Measurements from ENCODE around the gene SEM1. TPM values are rescaled to one million over a fixed set of nuclear protein-coding genes. Genes with fewer than 3 reads are reported as not detected.
"Not testable (repeated sequence)": the region's sequence is repeated elsewhere in the genome, so short reads cannot be mapped to it uniquely, and the experiment has no call there.

Gene SEM1
- total RNA-seq, 1 donor from 2014 or later: 40.4 TPM

DNA sequence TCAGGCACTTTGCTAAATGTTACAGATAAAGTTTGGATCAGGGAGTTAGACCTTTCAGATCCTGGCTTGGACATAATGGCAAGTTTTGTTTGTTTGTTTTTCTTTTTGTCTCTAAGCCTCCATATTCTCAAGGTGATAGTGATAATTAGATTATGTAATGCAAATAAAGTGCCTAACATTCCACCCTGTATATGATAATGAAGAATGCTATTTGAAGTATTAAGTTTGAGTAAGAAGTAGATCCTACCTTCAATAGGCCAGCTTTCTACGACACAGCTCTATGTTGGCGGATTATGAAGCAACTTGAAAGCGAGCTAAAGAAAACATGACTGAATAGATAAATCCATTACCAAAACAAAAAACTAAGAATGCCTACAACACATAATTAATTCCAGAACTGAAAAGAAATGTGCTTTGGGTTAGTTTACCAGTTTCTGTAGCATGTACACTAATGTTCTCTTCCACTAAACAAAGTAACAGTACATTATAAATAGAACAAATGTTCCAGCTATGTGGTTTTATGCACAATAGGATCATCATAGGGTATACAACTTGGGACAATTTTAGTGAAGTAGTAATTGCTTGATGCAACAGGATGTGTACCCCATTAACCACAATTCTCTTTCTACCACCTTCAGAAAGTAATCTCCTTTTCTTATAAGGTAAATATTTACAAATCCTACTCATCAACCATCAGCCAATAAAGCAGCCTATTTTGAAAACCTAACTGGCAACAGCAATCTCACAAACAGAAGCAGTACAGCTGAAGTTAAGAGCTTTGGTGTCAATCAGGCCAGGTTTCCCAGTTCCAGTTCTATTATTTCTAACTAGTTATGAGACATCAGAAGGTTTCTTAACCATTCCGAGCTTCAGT, 1.5 kb downstream of the SEM1 start:
- DNase-seq (ENCODE audit: low spot score): no peak

DNA sequence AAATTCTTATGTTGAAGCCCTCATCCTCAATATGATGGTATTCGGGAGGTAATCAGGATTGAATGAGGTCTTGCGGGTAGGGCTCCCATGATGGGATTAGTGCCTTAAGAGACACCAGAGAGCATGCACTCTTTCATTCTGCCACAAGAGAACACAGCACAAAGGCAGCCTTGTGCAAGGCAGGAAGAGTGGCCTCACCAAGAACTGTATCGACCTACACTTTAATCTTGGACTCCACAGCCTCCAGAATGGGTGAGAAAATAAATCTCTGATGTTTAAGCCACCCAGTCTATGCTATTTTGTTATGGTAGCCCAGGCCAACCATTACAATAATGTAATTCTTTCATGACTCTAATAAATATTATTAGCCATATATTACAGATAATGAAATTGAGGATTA, 8.4 kb downstream of the SEM1 start:
- no peak for DNase-seq (ENCODE audit: low spot score)

DNA sequence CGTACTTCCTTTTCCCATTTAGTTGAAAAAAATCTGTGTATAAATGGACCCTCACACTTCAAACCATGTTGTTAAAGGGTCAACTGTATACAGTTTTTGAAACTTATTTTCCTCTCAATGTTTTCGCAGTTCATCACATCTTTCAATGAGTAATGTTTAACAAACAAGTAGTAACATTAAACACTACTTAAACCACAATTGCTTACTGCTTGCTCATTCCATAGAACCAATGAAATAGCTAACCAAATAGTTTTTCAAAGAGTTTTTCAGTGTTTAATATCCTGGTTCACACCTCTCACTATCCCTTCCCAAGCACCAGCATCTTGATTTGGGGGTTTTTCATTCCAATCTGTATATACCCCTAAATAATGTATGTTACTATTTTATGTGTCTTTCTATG, 9.1 kb downstream of the SEM1 start:
- DNase-seq (ENCODE audit: low spot score): no peak

DNA sequence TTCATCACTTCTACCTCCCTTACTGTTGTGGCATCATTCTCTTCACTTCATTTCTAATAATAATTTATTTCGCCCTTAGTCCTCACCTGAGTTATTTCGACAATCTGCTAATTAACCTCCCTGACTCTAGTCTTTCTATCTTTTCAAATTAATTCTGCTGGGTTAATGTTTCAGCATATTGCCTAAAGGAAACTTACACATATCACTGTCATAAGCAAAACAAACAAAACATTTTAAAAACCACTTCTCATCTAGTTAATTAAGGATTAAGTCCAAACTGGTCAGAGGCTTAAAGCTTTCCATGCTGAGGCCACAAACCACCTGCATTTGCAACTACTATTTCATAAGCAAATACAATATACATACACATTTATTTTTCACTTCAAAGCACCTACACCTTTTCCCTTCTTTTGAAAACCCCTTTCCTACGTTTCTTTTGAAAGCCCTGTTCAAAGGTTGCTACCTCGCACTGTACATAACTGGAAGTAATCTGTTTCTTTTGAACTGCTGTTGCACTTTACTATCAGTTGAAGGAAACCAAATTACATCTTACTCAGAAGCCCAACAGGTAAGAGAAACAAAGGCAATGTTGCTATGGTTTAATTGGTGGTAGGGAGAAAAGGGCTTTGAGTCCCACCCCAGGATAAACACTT, 10.3 kb downstream of the SEM1 start:
- no peak for DNase-seq (ENCODE audit: low spot score)

DNA sequence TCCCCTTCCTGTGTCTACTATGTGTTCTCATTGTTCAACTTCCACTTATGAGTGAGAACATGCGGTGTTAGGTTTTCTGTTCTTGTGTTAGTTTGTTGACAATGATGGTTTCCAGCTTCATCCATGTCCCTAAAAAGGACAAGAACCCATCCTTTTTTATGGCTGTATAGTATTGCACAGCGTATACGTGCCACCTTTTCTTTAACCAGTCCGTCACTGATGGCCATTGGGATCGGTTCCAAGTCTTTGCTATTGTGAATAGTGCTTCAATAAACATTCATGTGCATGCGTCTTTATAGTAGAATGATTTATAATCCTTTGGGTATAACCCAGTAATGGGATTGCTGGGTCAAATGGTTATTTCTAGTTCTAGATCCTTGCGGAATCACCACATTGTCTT, 11.2 kb downstream of the SEM1 start:
- DNase-seq (ENCODE audit: low spot score): not testable (repeated sequence)

DNA sequence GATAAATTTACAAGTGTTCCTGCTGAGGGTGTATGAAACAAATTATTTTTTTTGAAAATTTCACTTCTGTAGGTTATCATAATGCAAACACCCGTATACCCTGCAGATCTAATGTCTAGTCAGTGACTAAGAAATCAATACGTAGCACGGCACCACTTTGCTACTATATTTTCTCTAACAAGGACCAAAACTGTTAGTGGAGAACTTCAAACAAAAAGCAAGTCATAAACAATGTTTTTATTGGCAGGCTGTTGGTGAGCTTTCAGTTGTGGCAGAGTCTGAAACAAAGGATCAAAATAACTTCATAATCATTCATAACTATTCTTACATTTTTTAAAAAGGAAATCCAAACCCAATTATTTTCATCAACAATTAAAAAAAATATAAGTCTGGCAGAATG, 11.8 kb downstream of the SEM1 start:
- no peak for DNase-seq (ENCODE audit: low spot score)

DNA sequence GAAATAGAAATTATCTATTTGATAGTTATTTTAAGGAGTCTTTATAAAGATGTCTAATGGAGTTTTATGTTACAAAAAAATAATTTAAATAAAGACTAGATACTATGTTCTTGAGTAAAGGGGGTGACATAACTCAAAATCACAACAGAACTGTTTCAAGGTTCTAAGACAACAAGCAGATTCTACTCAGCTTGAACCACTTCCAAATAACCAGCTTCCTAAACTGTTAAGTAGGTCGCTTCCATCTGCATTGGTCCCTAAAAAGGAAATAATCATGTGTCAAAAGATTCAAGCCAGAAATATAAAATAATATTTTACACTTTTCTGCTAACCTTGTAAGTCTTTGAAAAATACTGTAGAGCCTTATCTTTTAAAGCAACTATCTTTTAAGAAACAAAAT, 14.1 kb downstream of the SEM1 start:
- DNase-seq (ENCODE audit: low spot score): no peak

DNA sequence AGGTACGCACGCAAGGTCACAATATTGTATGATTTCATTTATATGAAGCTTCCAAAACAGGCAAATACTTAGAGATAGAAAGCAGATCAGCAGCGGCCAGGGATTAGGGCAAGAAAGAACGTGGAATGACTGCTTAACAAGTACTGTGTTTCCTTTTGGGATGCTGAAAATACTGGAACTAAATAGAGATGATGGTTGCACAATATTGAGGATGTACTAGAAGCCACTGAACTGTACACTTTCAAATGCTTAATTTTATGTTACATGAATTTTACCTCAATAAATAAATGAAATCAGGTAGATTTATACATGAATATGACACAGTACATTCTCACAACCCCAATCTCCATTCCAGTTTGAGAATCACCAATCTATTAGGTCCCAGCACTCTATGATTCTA, 15.6 kb downstream of the SEM1 start:
- no peak for DNase-seq (ENCODE audit: low spot score)

DNA sequence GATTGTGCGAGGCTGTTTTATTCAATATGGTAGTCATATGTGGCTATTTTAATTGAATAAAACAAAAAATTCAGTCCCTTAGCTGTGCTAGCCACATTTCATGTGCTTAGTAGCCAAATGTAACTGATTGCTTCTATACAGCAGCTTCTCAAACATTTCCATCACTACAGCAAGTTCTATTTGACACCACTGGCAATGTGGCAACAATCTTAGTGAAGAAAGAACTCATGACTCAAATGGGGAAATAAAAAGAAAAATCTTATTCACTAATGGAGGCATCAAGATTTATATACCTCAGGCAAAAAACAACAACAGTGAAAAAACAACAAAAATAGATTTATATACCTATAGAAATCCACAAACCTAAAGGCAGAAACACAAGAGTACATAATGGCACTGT, 17.9 kb downstream of the SEM1 start:
- DNase-seq (ENCODE audit: low spot score): no peak

DNA sequence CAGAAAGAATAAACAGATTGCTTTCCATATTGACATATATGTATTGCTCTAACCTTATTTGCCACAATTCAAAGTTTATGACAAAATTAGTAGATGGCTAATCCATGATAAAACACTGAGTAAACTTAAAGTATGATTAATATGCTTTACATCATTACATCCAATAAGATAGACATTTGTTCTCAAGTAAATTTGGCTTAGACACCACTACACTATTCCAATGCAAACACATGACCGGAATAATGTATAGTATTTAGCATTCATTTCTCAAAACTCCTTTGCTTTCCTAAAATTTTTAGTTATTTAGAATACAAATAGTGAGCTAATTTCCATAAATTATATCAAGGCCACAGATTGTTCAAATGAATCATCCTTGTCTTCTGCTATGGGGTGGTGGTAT, 20.2 kb downstream of the SEM1 start:
- no peak for DNase-seq (ENCODE audit: low spot score)

DNA sequence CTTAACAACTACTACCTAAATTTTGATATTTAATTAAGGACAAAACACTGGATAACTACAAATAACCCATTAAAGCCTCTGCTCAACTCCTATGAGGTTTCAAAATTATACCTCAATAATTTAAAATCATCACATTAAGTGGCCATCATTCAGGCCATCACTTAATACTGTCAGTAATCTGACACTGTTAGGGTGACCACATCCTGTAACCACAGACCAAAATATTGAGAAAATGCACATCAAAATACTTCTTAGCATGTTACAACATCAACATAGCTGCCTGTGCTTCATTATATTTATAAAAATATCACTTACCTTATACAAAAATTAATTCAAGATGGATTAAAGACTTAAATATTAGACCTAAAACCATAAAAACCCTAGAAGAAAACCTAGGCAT, 23.3 kb downstream of the SEM1 start:
- no peak for DNase-seq (ENCODE audit: low spot score)

DNA sequence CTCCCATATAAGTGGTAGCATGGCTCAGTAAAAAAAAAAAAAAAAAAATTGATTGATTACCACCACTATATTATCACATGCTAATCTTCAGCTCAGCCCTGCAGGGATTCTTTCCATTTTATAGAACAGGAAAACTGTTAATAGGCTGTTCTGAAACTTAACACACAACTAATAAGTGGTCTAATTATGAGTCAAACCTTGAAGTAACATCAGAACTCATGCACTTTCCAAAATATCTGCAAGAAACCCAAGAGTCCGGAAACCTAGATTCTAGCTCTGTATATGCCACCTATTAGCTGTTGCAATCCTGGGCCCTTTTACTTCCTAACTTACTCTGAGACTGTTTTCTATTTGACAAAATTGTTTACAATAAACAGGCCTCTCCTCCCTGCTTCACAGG, 23.9 kb downstream of the SEM1 start:
- no peak for DNase-seq (ENCODE audit: low spot score)

DNA sequence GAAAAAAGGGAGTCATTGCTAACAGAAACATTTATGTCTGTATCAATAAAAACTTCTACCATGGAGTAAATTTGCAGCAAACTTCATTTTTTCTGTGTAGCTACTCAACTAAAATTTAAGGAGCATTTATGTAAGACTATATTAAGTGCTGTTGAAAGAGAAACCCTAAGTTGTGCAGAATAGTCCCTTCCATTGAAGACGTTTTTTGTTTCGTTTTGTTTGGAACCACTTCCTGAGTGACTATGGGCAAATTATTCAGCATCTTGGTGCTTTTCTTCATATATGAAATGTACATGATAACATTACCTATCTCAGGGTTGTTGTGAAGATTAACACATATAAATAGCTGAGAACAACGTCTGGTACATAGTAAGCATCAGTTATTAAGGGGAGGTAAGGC, 24.3 kb downstream of the SEM1 start:
- DNase-seq (ENCODE audit: low spot score): no peak

DNA sequence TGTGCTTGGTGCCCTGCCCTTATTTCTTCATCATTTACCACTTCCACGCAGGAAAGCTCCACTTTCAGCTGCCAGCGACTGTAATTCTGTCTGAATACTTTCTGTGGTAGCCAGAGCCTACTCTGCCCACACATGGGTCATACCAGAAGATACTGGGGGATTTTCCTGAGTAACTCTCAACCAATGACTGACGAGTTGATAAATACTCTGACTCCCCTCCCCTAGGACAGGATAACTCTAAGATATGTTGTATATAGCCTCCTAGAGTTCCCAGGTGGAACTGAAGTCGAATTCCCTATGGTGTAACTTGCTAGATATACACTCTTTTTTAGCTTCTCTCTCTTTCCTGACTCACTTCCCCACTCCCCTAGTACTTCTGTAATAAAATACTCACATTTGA, 29.8 kb downstream of the SEM1 start:
- DNase-seq (ENCODE audit: low spot score): no peak

DNA sequence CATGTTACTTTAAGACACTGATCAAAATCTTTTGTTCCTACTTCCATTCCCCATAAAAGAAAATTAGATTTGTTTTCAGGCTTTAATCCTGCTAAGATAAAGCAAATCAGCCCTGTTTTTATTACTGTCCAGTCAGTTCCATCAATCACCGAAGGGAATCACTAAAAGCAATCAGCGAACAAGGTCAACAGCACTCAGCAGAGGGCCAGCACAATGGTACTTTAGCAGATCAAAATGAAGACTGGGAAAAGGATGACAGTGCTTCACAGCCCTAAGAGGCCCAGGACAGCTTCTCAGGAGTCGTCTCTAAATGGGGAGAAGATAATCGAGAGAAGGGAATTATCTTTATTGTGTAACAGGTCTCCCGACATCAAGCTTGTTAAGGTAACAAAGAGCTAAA, 32.7 kb downstream of the SEM1 start:
- DNase-seq (ENCODE audit: low spot score): no peak

DNA sequence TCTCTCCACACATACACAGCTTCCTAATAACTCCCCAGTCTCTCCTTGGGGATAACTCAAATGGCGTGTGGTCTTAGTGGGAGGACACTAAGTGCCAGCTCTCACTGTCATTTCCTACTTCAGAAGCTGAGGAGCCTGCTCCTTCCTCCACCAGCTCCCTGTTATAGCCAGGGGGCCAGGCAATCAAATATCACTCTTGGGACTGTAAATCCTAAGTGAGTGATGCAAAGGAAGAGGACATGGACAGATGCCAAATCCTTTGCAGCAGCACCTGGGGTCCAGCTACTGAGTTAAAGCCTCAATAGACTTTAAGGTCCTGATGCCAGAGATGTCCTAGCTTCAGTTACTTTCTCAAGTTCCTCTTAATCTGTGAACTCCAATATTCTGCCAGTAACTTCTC, 34.1 kb downstream of the SEM1 start:
- no peak for DNase-seq (ENCODE audit: low spot score)

DNA sequence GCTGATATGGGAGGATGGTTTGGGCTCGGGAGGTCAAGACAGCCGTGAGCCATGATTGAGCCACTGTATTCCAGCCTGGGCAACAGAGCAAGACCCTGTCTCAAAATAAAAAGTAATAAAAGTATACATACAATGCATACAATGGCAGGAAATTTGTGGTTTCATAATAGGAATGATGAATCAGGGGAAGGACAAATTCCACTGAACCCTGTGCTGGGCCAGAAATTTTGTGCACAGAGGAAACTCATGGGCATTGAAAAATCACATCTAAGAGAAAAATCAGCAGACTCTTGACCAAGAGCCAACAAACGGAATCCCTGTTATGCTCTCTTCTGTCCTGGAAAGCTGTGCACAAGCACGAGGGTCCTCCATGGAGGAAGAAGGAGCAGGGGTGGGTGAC, 35.1 kb downstream of the SEM1 start:
- DNase-seq (ENCODE audit: low spot score): no peak

DNA sequence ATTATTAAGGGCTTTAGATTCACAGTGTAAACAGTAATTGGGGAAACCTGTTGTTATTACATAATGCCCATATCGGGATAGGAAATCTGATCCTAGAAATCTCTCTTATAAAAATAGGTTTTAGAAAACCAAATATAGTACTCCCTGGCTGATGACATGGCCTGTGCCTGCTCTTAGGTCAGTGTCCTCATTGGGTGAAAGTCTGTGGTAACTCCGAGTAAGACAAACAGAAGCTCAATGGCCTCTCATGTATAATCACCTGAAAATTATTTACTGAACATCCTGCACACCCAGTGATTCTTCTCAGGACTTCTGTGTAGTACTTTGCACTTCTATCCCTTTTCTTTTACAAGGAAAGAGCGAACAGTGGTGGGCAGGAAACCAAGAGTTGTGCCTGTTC, 37.8 kb downstream of the SEM1 start:
- DNase-seq (ENCODE audit: low spot score): no peak

DNA sequence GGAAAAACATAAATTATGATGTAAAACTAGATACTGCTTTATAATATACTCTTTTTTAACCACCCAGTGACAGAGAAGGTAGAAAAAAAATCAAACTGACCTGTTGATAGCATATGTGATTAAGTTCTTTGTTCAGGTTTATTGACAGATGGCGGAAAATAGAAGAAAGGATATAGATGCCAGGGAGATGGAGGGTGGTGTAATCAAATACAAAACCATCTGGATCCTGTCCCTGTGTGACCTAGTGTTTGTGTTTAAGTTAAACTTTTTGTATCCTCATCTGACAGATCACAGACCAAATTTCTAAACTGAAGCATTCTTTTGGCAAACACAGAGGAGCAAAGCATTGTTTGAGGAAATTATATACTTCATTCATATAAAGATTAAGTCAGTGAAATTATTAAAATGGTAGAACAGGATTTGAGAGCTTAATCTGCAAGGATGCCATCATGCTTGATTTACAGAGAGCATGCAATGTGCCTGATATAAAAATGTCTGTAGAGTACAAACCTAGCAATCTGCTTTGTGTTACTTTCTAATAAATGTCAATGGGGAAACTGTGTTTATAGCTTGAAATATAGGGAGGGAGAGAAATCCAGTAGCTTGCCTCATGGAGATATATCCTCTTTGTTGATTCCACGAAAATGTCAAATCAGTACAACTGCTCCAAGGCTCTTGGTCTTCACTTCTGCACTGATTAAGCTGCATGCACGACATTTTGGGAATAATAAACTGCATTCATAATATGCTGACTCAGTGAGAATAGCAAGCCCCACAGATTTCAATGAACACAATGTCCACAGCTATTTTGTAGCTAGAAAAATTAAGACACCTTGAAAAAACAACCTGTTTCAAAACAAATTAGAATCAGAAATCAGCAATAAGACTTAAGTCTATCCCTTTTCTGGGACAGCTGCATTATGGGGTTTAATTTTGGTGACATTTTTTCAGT, 39.0 kb downstream of the SEM1 start:
- DNase-seq (ENCODE audit: low spot score): no peak

DNA sequence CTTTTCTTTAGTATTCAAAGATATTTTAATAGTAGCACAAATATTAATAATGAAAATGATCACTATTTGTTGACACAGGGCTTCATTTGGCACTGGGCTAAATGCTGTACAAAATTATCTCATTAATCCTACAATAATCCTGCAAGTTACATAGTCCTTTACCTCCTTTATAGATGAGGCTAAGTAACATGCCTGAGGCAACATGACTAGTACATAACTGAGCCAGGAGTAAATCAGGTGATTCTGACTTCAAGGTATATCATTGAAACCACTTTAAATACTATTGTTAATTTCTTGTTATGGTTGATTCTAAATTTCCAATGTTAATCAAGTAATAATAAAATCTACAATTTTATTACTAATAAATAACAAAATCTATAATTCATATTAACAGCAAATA, 39.8 kb downstream of the SEM1 start:
- no peak for DNase-seq (ENCODE audit: low spot score)

DNA sequence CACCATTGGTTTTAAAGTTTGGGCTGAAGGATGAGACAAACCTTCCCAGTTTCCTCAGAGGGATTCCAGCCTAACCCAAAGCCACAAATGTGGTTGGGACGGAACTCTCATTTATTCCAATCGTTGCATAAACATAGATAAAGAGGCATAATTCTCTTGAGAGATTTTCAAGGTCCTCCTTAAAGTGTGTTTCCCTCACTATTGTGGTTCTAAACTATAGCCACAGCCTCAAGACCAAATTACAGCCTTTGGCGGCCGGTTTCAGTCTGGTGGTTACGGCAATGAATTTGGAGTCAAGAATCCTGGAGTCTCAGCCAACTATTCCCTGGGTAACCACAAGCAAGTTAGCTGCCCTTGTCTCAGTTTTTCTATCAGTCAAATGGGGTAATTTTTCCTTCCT, 42.6 kb downstream of the SEM1 start:
- DNase-seq (ENCODE audit: low spot score): no peak

DNA sequence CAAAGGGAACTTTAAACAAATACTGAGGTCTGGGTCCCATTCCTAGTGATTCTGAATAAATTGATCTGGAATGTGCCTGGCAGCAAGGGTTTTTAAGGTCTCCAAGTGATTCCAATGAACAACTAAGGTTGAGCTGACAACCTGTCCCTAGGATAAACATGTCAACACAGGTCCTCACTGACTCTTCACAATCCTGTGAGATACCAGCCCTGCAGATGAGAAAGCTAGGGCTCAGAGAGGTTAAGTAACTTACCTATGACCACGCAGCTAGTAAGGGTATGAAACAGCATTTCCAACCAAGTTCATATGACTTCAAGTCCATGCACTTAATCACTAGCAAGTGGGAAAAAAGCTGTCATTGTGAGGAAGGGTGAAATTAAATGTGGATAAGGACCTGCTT, 44.0 kb downstream of the SEM1 start:
- DNase-seq (ENCODE audit: low spot score): no peak

Measured in mesenteric fat pad (tissue), 1 donor.